Measurements from ENCODE around the gene ERC2.

ERC2 gene

GRCh38 chr3:55516392-55517030 lies 951.8 kb downstream of the ERC2 start:
- no peak for TF ChIP-seq CTCF (IDR thresholded peaks at IDR 0.05; ENCODE audit: low read depth, low read length)
- Histone ChIP-seq H3K36me3 (no peaks in the 10 kb centered on the region), H3K4me3 (ENCODE audit: low read depth, low read length) (no peak overlapping the region), H3K9me3 (no peaks in the 10 kb centered on the region), H3K27me3 (no peaks in the 10 kb centered on the region), H3K4me1 (no peaks in the 10 kb centered on the region)
- no peak for DNase-seq

GRCh38 chr3:55515550-55516246 lies 952.6 kb downstream of the ERC2 start:
- no peak for DNase-seq
- no peak for TF ChIP-seq CTCF (IDR thresholded peaks at IDR 0.05; ENCODE audit: low read depth, low read length)
- Histone ChIP-seq H3K27me3 (no peaks in the 10 kb centered on the region), H3K4me3 (ENCODE audit: low read depth, low read length) (no peak overlapping the region), H3K36me3 (no peaks in the 10 kb centered on the region), H3K4me1 (no peaks in the 10 kb centered on the region), H3K9me3 (no peaks in the 10 kb centered on the region)

- DNase-seq: no peak
- Histone ChIP-seq H3K27me3 (no peaks in the 10 kb centered on the region), H3K36me3 (no peaks in the 10 kb centered on the region), H3K9me3 (no peaks in the 10 kb centered on the region), H3K4me1 (no peaks in the 10 kb centered on the region), H3K4me3 (ENCODE audit: low read depth, low read length) (no peak overlapping the region)
- TF ChIP-seq CTCF (IDR thresholded peaks at IDR 0.05; ENCODE audit: low read depth, low read length): no peak
These were observed 953.3 kb downstream of the ERC2 start for GRCh38 chr3:55514962-55515361.

- DNase-seq: no peak
- TF ChIP-seq CTCF (IDR thresholded peaks at IDR 0.05; ENCODE audit: low read depth, low read length): no peak
- Histone ChIP-seq H3K9me3 (no peaks in the 10 kb centered on the region), H3K4me1 (no peaks in the 10 kb centered on the region), H3K27me3 (no peaks in the 10 kb centered on the region; the same call in 1 of the 2 replicates), H3K36me3 (no peaks in the 10 kb centered on the region), H3K4me3 (ENCODE audit: low read depth, low read length) (no peak overlapping the region)
These were observed 955.5 kb downstream of the ERC2 start for GRCh38 chr3:55512571-55513343.

GRCh38 chr3:55511895-55512570 lies 956.2 kb downstream of the ERC2 start:
- Histone ChIP-seq H3K9me3 (no peaks in the 10 kb centered on the region), H3K4me3 (ENCODE audit: low read depth, low read length) (no peak overlapping the region), H3K4me1 (no peaks in the 10 kb centered on the region), H3K27me3 (no peaks in the 10 kb centered on the region; the same call in 1 of the 2 replicates), H3K36me3 (no peaks in the 10 kb centered on the region)
- DNase-seq: no peak
- TF ChIP-seq CTCF (IDR thresholded peaks at IDR 0.05; ENCODE audit: low read depth, low read length): no peak
